KMS-11 (cell line): ENCODE measurements around the gene TNFAIP3.

Experiments
- H2AFZ ChIP-seq: fragments of 200-600 bp; sonication (generic); 2 replicates; pipeline ENCODE4 v1.6.1; 2016; ENCODE audit warnings: antibody characterized with exemption, mixed run types, low read depth
- H3K27ac ChIP-seq: fragments of 200-600 bp; sonication (generic); 2 replicates; pipeline ENCODE4 v1.6.1; 2016; ENCODE audit warnings: mild to moderate bottlenecking, mixed run types
- H3K27me3 ChIP-seq: fragments of 200-600 bp; sonication (generic); 2 replicates; pipeline ENCODE4 v1.6.1; 2017; ENCODE audit warnings: mild to moderate bottlenecking, low read depth, mixed run types, moderate library complexity; ENCODE audit not compliant: insufficient read depth
- H3K36me3 ChIP-seq: fragments of 200-600 bp; sonication (generic); 2 replicates; pipeline ENCODE4 v1.6.1; 2017; ENCODE audit warnings: mild to moderate bottlenecking, mixed run types; ENCODE audit not compliant: insufficient read depth
- H3K4me1 ChIP-seq: fragments of 200-600 bp; sonication (generic); 2 replicates; pipeline ENCODE4 v1.6.1; 2016; ENCODE audit warnings: mild to moderate bottlenecking, low read depth, mixed run types; ENCODE audit not compliant: poor library complexity, severe bottlenecking
- H3K4me2 ChIP-seq: fragments of 200-600 bp; sonication (generic); 2 replicates; pipeline ENCODE4 v1.7.0; 2016; ENCODE audit warnings: mild to moderate bottlenecking, mixed run types
- H3K4me3 ChIP-seq: fragments of 200-600 bp; sonication (generic); IDR thresholded peaks from 2 replicates; pipeline ENCODE4 v1.6.1; 2017; ENCODE audit warnings: low read depth, low read length, mixed read lengths; ENCODE audit not compliant: insufficient read depth
- H3K79me2 ChIP-seq: fragments of 200-600 bp; sonication (generic); 2 replicates; pipeline ENCODE4 v1.6.1; 2016; ENCODE audit warnings: low read depth, mixed run types; ENCODE audit not compliant: insufficient read depth
- H3K9ac ChIP-seq: fragments of 200-600 bp; sonication (generic); 2 replicates; pipeline ENCODE4 v1.6.1; 2016; ENCODE audit warnings: mild to moderate bottlenecking, mixed run types
- H4K20me1 ChIP-seq: fragments of 200-600 bp; sonication (generic); 2 replicates; pipeline ENCODE4 v1.6.1; 2016; ENCODE audit warnings: mild to moderate bottlenecking, mixed run types; ENCODE audit not compliant: insufficient read depth
- TF ChIP-seq, protein P1 (sequence below): fragments of 200-600 bp; sonication (generic); conservative IDR thresholded peaks from 2 replicates; pipeline ENCODE4 v1.6.1; 2017; ENCODE audit warnings: low read depth, mild to moderate bottlenecking, antibody characterized with exemption, low read length, moderate library complexity, mixed read lengths

TNFAIP3 gene

DNA sequence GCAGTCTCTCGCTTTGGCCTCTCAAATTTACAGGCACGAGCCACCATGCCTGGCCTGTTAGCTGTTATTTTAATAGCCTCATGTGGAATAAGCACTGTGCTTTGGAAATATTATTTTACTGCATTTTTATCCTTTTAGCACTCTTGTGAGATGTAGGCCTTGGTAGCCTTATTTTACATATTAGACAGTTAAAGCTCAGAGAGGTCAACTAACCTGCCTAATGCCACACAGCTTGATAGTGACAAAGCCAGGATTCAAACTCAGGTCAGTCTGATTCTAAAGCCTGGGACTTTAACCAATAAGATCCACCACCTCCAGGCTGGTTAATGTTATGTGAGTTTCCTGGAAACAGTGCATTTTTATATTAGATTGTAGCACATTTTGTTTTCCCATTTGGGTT lies 9.5 kb downstream of the TNFAIP3 start:
- TF ChIP-seq, protein P1, sequence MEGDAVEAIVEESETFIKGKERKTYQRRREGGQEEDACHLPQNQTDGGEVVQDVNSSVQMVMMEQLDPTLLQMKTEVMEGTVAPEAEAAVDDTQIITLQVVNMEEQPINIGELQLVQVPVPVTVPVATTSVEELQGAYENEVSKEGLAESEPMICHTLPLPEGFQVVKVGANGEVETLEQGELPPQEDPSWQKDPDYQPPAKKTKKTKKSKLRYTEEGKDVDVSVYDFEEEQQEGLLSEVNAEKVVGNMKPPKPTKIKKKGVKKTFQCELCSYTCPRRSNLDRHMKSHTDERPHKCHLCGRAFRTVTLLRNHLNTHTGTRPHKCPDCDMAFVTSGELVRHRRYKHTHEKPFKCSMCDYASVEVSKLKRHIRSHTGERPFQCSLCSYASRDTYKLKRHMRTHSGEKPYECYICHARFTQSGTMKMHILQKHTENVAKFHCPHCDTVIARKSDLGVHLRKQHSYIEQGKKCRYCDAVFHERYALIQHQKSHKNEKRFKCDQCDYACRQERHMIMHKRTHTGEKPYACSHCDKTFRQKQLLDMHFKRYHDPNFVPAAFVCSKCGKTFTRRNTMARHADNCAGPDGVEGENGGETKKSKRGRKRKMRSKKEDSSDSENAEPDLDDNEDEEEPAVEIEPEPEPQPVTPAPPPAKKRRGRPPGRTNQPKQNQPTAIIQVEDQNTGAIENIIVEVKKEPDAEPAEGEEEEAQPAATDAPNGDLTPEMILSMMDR = no peak
- no peak overlapping the region for H2AFZ ChIP-seq
- no peaks in the 10 kb centered on the region for H3K27me3 ChIP-seq
- H3K79me2 ChIP-seq = peaks cover 85% of the 10 kb centered on the region
- H4K20me1 ChIP-seq = no peaks in the 10 kb centered on the region
- no peak overlapping the region for H3K9ac ChIP-seq
- no peak overlapping the region for H3K4me2 ChIP-seq
- H3K36me3 ChIP-seq = peaks cover 69% of the 10 kb centered on the region; the same call in 1 of the 2 replicates
- H3K4me1 ChIP-seq = peaks cover 96% of the 10 kb centered on the region
- no peak overlapping the region for H3K4me3 ChIP-seq
- no peak overlapping the region; the same call in 1 of the 2 replicates for H3K27ac ChIP-seq

DNA sequence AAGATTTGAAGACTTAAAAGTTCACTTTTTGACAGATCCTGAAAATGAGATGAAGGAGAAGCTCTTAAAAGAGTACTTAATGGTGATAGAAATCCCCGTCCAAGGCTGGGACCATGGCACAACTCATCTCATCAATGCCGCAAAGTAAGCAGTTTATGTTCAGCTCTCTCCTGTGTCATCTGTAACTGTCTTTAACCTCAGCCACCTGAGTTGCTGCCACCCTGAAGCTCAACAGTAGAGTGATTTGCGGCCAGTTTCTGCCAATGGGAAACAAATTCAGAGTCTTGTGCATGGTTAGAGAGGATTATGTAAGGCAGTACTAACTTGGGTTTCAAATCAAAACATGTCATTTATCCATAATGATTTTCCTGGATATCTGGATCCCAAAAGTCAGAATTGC lies 10.1 kb downstream of the TNFAIP3 start:
- Histone ChIP-seq H3K27me3 (no peaks in the 10 kb centered on the region), H4K20me1 (no peaks in the 10 kb centered on the region), H3K27ac (no peak overlapping the region; the same call in 1 of the 2 replicates), H3K4me1 (peaks cover 100% of the 10 kb centered on the region), H3K9ac (no peak overlapping the region), H3K4me2 (no peak overlapping the region), H2AFZ (no peak overlapping the region), H3K4me3 (no peak overlapping the region), H3K36me3 (peaks cover 68% of the 10 kb centered on the region; the same call in 1 of the 2 replicates), H3K79me2 (peaks cover 80% of the 10 kb centered on the region)
- TF ChIP-seq, protein P1 = no peak

DNA sequence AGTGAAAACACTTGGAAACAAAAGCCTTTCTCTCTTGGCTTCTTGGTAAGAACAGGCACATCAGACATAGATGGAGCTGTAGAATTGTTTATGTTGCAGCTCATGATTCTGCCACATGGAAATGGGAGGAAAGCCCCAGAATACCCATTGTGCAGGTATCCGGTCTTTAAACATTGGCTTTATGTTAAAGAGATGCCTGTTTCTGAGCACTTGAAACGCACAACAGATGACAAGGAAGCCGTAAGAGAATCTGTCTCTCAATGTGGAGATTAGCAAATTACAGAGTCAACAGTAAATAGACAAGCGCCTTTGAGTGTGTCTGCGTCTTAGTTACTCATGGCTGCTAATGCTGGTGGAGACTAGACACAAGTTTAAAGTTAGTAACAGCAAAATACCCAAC lies 10.5 kb downstream of the TNFAIP3 start:
- no peak overlapping the region for H3K9ac ChIP-seq

DNA sequence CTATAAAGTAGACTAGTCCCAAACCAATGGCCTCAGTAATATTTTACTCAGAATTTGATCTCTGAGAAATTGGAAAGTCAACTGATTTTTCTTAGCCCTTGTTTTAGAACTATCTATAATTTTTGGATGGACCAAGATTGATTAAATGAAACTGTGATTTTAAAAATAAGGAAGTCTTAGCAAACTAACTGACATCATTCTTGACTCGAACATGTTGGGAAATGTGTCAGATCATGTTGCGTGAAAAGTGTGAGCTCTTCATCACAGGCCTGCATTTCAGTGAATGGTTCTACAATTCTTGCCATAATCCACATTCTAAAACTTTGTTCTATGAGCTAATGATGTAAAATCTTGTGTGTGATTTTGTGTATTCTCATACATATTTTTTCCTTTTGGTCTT lies 11.0 kb downstream of the TNFAIP3 start:
- Histone ChIP-seq H3K36me3 (peaks cover 61% of the 10 kb centered on the region; the same call in 1 of the 2 replicates), H3K27me3 (no peaks in the 10 kb centered on the region), H2AFZ (no peak overlapping the region), H3K79me2 (peaks cover 71% of the 10 kb centered on the region), H3K4me1 (peaks cover 100% of the 10 kb centered on the region), H3K4me3 (no peak overlapping the region), H4K20me1 (no peaks in the 10 kb centered on the region), H3K4me2 (no peak overlapping the region), H3K9ac (no peak overlapping the region), H3K27ac (peak overlapping the region; percentile 1; the same call in 1 of the 2 replicates)
- TF ChIP-seq, protein P1 = no peak

More for the DNA sequence above, 10.5 kb downstream of the TNFAIP3 start:
- TF ChIP-seq, protein P1 = no peak
- H3K4me1 ChIP-seq = peaks cover 100% of the 10 kb centered on the region
- peaks cover 75% of the 10 kb centered on the region for H3K79me2 ChIP-seq
- H3K27me3 ChIP-seq = no peaks in the 10 kb centered on the region
- H2AFZ ChIP-seq = no peak overlapping the region
- peak overlapping the region; percentile 1; the same call in 1 of the 2 replicates for H3K27ac ChIP-seq
- H3K36me3 ChIP-seq = peaks cover 65% of the 10 kb centered on the region; the same call in 1 of the 2 replicates
- H4K20me1 ChIP-seq = no peaks in the 10 kb centered on the region
- no peak overlapping the region for H3K4me2 ChIP-seq
- H3K4me3 ChIP-seq = no peak overlapping the region
